ENCODE data around the gene ZNF286A.

- TF ChIP-seq CTCF (IDR thresholded peaks at IDR 0.05) (no peak), POLR2A (IDR thresholded peaks at IDR 0.05) (no peak)
These were observed 40.3 kb upstream of the ZNF286A start for GRCh38 chr17:15659236-15659635.

Measured in heart left ventricle (tissue), 13 donors.